GM21576 (cell line): ENCODE results near the gene APEX2.
"Not testable (repeated sequence)": the region's sequence is repeated elsewhere in the genome, so short reads cannot be mapped to it uniquely, and the experiment has no call there.

Source experiments
- ATAC-seq: cut with Tn5 transposase; IDR thresholded peaks from one replicate; pipeline ENCODE4 v1.9.1; 2021; ENCODE audit warnings: mild to moderate bottlenecking, moderate library complexity; ENCODE audit not compliant: unreplicated experiment

The APEX2 gene

GRCh38 chrX:55008571-55009358 lies 8.6 kb downstream of the APEX2 start:
- no peak for ATAC-seq

DNA sequence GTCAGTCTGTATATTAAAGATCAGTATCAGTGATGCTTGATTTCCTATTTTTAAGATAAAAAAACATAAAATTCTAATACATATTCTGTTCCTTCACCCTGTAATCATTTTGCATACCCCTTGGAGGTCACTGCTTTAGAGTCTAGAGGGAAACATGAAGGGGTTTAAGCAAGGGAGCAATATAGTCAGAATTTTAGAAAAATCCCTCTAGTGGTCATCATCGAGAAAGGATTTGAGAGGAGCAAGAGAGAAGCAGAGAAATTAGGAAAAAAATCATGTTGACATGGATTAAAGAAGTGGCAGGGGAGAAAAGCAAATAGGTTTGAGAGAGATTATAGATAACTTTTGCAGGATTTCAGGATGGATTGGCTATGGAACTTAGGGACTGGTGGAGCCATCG lies 11.1 kb downstream of the APEX2 start:
- no peak for ATAC-seq

GRCh38 chrX:55014897-55015299 lies 14.7 kb downstream of the APEX2 start:
- ATAC-seq, result no peak

- no peak for ATAC-seq
Observed at GRCh38 chrX:55026143-55026542, 26.0 kb downstream of the APEX2 start.

- no peak for ATAC-seq
Observed at GRCh38 chrX:55026840-55027239, 26.7 kb downstream of the APEX2 start.

DNA sequence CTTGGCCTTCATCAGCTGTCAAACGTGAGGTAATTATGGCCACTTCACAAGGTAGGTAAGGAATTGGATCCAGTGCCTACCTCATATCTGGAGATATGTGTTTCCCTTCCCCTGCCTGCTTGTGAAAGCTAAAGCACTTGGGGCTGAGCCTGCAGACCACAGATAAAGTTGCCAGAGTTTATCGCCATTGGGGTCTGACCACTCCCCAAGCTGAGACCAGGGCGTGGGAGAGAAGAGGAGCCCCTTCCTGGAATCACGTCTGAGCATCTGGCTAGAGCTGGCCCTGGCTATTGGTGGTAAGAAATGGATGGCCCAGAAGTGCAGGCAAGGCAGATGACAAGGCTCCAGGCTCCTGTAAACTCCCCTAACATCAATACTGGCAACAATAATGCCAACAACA lies 27.9 kb downstream of the APEX2 start:
- no peak for ATAC-seq

GRCh38 chrX:55028611-55029010 lies 28.4 kb downstream of the APEX2 start:
- ATAC-seq, result no peak

DNA sequence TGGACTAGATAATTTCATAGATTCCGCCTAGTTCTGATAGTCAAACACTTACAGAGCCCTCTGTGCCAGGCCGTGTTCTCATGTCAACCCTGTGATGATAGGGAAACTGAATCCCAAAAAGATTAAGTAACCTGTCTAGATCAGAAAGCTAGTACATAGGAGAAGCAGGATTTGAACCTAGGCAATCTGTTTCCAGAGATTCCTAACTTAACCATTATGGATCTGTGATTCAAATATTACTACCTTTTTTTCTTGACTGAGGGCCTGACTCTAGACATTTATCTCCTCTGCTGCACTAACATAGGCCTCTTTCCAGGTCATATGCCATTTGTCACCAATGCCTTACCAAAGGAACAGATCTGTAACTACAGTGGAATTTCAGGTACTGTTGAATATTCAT lies 29.1 kb downstream of the APEX2 start:
- no peak for ATAC-seq

DNA sequence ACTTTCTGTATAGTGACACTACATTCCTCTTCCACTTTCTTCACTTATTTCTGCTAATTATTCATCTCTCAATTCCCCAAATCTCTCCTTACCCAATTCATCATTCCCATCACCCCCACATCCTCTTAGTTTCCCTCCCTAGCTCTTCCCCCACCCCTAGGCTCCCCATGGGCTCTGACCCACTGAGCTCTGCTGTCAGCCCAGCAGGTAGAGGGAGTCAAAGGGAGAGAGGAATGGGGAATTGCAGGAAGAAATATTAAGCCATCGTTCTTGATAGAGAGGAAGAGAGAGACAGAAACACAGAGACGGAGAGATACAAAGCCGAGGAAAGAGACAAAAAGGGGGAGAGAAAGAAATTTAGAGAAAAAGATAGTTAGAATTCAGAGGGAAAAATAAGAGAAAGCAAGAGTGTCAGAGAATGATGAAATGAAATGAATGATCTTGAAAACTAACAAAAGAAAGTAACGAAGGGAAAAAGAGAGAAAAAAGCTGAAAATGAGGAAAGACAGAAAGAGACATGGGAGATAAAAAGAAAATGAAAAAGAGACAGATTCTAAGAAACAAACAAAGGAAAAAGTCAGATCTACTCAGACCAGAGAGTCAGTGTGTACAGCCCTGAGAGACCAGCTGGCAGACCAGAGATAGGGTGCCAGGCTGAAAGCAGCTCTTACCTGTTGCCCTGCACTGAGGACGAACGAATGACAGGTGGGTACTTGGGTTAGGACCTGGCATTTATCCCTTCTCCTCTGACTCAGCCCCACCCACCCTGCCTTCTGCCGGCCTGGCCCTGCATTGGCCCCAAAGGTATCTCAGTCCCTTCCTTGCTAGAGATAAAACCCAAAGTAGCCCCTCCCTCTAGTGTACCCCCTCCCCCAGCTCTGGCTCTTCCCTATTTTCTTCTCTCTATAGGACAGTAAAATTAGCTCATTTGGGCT lies 30.4 kb downstream of the APEX2 start, which contains the start of gene ALAS2:
Gene ALAS2, minus strand, starts transcription at position 707 of the 935 bp plus-strand sequence. CDS start 4,977 bp downstream, outside the sequence.
- no peak for ATAC-seq

DNA sequence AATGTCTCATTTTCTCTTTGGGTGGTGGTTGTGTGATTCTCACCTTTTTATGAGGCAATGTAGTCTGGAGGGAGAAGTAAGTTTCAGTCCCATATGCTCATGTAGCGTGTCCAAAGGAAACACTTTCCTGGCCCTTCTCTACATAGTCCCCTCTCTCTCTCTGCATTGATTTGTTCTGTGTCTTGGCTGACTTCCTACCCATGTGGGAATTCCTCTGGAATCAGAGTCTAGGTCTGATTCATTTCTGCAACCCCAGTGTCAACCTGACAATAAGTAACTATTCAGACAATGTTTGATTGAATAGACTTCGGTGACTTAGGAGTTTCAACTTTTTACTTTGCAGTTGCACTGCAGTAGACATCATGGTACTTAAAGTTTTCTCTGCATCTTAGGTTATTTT lies 33.3 kb downstream of the APEX2 start:
- no peak for ATAC-seq

DNA sequence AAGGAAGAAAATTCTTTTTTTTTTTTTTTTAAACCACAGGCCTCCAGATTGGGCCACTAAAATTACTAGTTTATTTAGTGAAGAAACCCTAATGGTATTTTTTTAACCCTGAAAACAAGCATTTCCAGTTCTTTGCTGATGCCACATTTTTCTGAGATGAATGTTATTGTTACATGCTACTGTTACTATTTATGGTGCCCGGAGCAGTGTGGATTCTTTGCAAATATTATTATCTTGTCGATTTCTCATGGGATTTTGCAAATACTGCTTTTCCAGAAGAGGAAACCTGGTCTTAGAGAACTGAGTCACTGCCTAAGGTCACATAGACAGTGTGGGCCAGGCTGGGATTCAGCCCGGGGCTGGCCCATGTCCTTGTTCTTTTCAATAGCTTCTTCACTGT lies 39.3 kb downstream of the APEX2 start:
- no peak for ATAC-seq

DNA sequence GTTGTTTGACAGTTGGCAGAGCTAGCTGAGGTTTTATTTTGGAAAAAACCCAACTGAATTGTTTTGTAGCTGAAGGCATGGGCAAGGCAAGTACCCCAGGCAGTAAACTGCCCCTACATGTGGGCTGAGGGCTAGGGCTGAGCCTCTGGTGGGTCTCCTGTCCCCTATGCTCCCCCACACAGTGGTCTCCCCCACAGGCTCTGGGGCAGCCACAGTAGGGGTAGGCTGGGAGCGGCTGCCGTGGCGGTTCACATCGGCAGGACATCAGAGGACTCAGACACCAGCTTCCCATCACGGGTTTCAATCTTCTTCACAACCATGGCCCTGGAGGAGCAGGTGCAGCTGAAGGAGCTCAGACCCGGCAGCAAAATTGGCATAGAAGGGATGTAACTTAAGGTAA lies 41.4 kb downstream of the APEX2 start:
- ATAC-seq, result no peak

- ATAC-seq, result not testable (repeated sequence)
Observed at GRCh38 chrX:55050599-55050998, 50.4 kb downstream of the APEX2 start.

DNA sequence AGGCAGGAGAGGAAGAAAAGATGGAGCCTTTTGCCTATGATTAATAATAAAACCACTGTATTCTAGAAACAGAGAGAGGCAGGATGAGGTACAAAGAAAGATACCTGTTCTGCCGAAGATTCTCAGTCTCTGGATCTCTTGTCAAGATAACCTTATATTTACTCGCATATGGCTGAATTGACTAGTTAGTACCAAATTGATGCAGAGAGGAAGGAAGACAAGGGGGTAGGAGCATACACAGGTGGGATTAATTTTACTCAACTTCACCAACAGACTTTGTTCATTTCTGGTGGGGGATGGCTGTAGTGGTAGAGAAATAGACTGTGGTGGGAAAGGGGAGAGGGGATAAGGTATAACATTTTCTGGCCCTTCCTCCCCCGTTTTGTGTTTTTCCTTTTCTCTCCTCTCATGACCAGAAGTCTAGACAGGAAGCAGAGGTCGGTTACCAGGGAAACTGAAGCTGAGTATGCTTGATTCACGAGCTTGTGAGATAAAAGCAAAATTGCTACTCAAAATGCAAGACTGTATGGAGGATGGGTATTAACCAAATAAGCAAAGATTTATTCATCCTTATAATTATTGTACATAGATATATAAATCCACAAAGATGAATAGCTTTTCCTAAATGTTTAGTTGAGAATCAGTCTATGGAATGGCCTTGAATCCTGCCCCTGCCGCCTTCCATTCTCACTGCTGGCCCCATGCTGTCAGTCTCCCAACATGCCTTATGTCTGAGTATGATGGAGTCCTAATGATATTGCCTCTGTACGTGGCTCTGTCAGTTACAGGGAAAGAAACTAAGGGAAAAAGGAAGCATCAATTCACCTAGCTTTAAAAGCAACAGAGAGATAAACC lies 56.9 kb downstream of the APEX2 start:
- no peak for ATAC-seq

DNA sequence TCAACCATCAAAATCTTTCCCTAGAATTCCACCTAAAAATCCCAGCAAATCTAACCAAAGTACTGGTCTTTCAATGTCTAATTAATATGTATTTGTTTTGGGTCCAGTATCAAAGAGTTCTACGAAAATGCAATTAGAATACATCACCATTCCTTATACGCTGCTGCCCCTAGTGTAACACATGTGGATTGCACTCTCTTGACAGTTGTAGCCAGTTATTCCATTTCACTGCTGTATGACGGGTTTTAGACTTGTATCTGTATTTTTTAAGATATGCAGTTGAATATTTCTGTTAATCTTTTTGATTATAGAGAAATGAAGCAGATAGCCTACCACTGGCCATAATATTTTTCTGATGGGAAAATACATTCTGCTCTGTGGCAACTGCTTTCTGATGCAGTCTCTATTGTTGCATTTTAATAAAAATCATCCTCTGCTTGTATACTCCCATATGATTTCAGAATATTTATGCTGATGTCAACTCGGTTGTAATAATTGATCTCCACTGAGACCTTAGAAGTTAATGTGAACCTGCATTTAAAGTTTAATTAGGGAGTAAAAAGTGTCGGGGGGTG lies 57.6 kb downstream of the APEX2 start:
- peak; percentile 64 for ATAC-seq
